Activated naive CD4-positive, alpha-beta T cell treated with anti-CD3 and anti-CD28 coated beads, Interleukin-2, amount 50 U/mL, for 16 hours (primary cell): ENCODE measurements around the gene PPP1R8.
"Not testable (repeated sequence)": the region's sequence is repeated elsewhere in the genome, so short reads cannot be mapped to it uniquely, and the experiment has no call there.

Experiments used
- DNase-seq: peaks from one replicate; pipeline ENCODE4 v3.0.0-alpha.2; 2020

Gene PPP1R8

GRCh38 chr1:27833470-27833869, 2.9 kb downstream of the PPP1R8 start:
- DNase-seq = no peak

DNA sequence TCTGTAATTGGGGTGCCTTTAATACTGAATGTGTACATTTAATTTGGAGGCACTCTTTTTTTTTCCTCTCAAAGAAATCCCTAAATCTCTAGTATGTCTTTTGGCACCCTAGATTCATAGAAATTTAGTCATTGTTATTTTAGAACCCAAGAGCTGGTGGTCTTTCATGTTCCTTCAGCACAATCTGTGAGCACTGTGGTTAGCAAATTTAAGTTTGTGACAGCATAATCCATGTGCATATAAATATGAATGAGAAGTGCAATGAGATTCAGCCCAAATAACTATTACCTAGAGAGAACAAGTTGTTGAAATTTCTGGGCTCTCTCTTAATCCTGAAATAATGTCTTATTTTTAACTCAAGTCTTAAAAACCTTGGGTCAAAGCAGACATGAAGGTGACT, 4.5 kb downstream of the PPP1R8 start:
- DNase-seq = no peak

GRCh38 chr1:27835501-27835900, 4.9 kb downstream of the PPP1R8 start:
- DNase-seq = no peak

DNA sequence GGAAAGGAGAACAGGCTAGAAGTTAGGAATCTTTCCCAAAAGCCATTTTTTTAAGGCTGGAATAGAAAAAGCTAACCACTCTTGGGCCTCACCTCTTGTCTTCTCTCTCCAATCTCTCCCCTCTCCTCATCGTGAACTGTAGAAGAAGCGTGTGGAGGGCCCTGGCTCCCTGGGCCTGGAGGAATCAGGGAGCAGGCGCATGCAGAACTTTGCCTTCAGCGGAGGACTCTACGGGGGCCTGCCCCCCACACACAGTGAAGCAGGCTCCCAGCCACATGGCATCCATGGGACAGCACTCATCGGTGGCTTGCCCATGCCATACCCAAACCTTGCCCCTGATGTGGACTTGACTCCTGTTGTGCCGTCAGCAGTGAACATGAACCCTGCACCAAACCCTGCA, 19.4 kb downstream of the PPP1R8 start:
- no peak for DNase-seq

GRCh38 chr1:27855085-27855484, 24.5 kb downstream of the PPP1R8 start:
- DNase-seq = no peak

GRCh38 chr1:27856561-27857343, 26.2 kb downstream of the PPP1R8 start:
- no peak for DNase-seq

DNA sequence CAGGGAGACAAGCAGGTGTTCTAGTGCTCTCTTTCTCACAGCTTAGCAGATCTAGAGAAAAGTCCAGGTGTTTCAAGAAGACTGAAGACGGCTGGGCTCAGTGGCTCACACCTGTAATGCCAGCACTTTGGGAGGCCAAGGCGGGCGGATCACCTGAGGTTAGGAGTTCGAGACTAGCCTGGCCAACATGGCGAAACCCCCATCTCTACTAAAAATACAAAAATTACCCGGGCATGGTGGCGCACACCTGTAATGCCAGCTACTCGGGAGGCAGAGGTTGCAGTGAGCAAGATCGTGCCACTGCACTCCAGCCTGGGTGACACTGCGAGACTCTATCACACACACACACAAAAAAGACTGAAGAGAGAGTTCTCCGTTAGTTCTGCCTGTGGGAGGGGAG, 27.0 kb downstream of the PPP1R8 start:
- DNase-seq = not testable (repeated sequence)

DNA sequence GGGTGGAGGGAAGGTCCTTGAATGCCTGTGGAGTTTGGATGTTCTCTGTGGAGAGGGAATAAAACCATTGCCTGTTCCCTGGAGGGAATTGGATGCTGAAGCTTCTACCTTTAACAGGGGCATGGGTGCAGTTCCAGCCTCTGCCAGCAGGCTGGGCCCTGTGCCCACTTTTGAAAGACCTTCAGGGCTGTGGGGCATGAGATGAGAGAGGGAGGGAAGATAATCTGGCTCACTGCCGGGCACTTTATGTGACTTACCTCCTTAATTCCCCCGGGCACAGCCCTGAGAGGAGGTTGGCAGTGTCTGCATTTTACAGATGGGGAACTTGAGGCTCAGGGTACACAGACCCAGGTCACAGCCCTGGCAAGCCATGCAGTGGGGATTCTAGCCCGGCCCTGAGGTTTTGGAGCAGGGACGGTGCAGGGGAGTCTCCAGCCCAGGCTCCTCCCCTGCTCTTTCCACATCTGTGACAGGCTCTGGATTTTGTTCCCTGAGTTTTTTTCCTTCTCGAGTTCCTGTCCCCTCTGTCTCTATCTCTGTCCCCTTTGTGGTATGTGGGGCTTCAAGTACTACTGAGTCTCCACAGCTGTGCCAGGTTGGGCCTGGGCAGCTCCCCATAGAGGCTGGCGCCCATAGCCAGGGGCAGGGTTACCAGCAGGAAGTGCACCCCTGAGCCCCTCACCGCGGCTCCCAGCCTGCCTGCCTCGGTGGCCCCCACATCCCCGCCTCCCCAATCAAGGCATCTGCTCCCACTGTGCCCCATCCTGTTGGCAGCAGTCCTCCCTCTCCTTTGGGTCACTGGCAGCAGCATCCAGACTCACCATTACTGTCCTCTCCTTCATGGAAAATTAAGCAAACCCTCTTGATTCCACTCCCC, 27.7 kb downstream of the PPP1R8 start:
- DNase-seq = peak; percentile 85

- no peak for DNase-seq
Measured at GRCh38 chr1:27858949-27859576, 28.5 kb downstream of the PPP1R8 start.

GRCh38 chr1:27861436-27861835, 30.9 kb downstream of the PPP1R8 start:
- DNase-seq = no peak

DNA sequence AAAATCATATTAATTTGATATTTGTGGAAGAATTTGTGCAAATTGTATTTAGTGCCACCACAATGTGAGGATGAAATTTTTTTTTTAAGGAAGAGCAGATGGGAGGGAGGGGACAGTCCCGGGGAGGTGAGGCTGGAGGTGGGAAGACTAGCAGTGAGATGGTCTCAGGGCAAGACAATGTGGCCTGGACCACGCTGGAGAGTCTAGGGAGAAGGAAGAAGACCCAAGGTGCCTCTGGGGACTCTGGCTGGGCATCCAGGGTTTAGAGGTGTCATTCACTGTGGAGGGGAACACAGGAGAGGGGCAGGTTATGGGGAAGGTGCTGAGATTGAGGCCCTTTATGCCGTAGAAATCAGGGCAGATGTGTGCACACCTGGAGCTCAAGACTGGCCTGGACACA, 31.4 kb downstream of the PPP1R8 start:
- DNase-seq = no peak

GRCh38 chr1:27862671-27863537, 32.3 kb downstream of the PPP1R8 start:
- DNase-seq = no peak

- no peak for DNase-seq
Measured at GRCh38 chr1:27863538-27863915, 32.9 kb downstream of the PPP1R8 start.

- DNase-seq = peak; percentile 41
Measured at GRCh38 chr1:27864264-27864895, 33.8 kb downstream of the PPP1R8 start.

GRCh38 chr1:27865821-27866220, 35.2 kb downstream of the PPP1R8 start:
- DNase-seq = no peak

DNA sequence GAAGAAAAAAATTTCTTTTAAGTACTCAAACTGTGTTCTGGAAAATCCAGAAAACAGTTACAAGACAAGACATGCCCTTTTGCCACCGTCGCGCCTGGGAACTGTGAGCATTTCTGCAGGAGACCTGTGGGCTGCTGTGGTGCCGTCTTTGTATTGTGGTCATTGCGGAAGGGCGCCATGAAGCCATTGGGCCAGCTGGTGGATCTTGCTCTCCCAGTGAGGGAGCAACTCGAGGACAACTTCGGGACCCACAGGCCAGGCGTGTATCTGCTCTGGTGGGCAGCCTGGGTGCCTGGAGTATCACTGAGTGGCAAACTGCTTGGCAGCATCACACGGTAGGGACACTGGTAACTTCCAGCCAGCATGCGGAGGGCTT, 38.0 kb downstream of the PPP1R8 start:
- no peak for DNase-seq

GRCh38 chr1:27868932-27869718, 38.5 kb downstream of the PPP1R8 start:
- peak; percentile 43 for DNase-seq

- DNase-seq = no peak
Measured at GRCh38 chr1:27869719-27870085, 39.1 kb downstream of the PPP1R8 start.

DNA sequence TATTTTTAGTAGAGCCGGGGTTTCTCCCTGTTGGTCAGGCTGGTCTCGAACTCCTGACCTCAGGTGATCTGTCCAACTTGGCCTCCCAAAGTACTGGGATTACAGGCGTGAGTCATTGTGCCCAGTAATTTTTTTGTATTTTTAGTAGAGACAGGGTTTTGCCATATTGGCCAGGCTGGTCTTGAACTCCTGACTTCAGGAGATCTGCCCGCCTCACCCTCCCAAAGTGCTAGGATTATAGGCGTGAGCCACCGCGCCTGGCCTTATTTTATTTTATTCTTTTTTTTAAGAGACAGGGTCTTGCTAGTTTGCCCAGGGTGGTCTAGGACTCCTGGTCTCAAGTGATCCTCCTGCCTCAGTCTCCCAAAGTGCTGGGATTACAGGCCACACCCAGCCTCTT, 40.5 kb downstream of the PPP1R8 start:
- DNase-seq = not testable (repeated sequence)

DNA sequence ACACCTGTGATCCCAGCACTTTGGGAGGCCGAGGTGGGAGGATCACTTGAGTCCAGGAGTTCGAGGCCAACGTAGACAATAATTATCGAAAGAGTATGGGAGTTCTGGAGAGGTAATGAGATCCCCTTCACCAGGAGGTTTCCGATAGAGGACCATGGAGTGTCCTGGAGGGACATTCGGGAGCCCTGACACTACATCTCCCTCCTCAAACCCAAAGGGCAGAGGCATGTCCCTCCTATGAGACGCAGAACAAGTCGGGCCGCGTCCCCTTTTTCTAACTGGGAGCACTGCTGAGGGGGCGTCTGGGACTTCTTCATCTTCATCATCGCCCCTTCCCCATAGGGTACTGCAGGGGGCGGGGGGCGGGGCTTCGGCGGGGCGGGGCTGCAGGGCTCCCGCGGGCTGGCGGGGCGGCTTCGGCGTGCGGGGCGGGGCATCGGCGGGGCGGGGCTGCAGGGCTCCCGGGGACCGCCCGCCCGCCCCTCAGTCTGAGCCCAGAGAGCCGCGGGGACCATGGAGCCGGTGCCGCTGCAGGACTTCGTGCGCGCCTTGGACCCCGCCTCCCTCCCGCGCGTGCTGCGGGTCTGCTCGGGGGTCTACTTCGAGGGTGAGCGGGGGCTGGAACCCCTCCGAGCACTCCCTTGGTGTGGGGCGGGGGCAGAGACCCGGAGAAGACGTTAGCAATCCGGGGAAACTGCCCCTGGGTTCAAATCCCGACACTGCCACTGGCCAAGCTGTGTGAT, 41.6 kb downstream of the PPP1R8 start, which contains the start of gene THEMIS2:
THEMIS2 (plus strand) TSS at position 486 of the 743 bp plus-strand sequence; CDS start at position 514, 28 bp downstream.
- peak; percentile 86 for DNase-seq
